Astrocyte (in vitro differentiated cells and primary cell): ENCODE measurements around the gene ECE1. TPM values are rescaled to one million over a fixed set of nuclear protein-coding genes. Genes with fewer than 3 reads are reported as not detected.

Source experiments
- DNase-seq: peaks from one replicate; pipeline ENCODE4 v3.0.0-alpha.2; 2010; ENCODE audit warnings: low read depth
- FAIRE-seq: peaks from 2 replicates; lab custom pipeline; 2011; peaks lifted over from hg19 to GRCh38; lab: Jason Lieb, UNC
- H2AFZ ChIP-seq: 2 replicates; pipeline ENCODE4 v1.6.0; 2012; ENCODE audit warnings: low read depth, low read length, inconsistent platforms
- H3K27ac ChIP-seq: 2 replicates; pipeline ENCODE4 v1.5.1; 2011; ENCODE audit warnings: low read depth, low read length, inconsistent platforms
- H3K27me3 ChIP-seq: 2 replicates; pipeline ENCODE4 v1.6.0; 2011; ENCODE audit warnings: low read length, inconsistent platforms; ENCODE audit not compliant: insufficient read depth
- H3K36me3 ChIP-seq: 2 replicates; pipeline ENCODE4 v1.5.1; 2011; ENCODE audit warnings: low read length, inconsistent platforms; ENCODE audit not compliant: insufficient read depth
- H3K4me1 ChIP-seq: 2 replicates; pipeline ENCODE4 v1.5.1; 2011; ENCODE audit warnings: low read length, inconsistent platforms; ENCODE audit not compliant: insufficient read depth
- H3K4me2 ChIP-seq: 2 replicates; pipeline ENCODE4 v1.6.0; 2012; ENCODE audit warnings: low read length, inconsistent platforms
- H3K4me3 ChIP-seq: 2 replicates; pipeline ENCODE4 v1.5.1; 2011; ENCODE audit warnings: low read depth, mild to moderate bottlenecking, low read length, inconsistent platforms; ENCODE audit not compliant: insufficient read depth
- H3K79me2 ChIP-seq: 2 replicates; pipeline ENCODE4 v1.6.0; 2012; ENCODE audit warnings: mild to moderate bottlenecking, low read length, inconsistent platforms; ENCODE audit not compliant: insufficient read depth
- H3K9ac ChIP-seq: 2 replicates; pipeline ENCODE4 v1.6.0; 2012; ENCODE audit warnings: mild to moderate bottlenecking, low read length, inconsistent platforms
- H3K9me3 ChIP-seq: 2 replicates; pipeline ENCODE4 v1.5.1; 2012; ENCODE audit warnings: low read depth, mild to moderate bottlenecking, low read length, inconsistent platforms; ENCODE audit not compliant: insufficient read depth
- H4K20me1 ChIP-seq: 2 replicates; pipeline ENCODE4 v1.6.0; 2012; ENCODE audit warnings: low read length, inconsistent platforms; ENCODE audit not compliant: insufficient read depth
- H3K27ac Mint-ChIP-seq: one replicate; pipeline ENCODE4 v1.8.0; 2021; ENCODE audit warnings: mild to moderate bottlenecking, mixed read lengths; ENCODE audit not compliant: unreplicated experiment
- H3K27me3 Mint-ChIP-seq: one replicate; pipeline ENCODE4 v1.8.0; 2021; ENCODE audit warnings: low read depth, mixed read lengths; ENCODE audit not compliant: unreplicated experiment
- H3K36me3 Mint-ChIP-seq: one replicate; pipeline ENCODE4 v1.8.0; 2021; ENCODE audit warnings: low read depth, mixed read lengths; ENCODE audit not compliant: unreplicated experiment
- H3K4me1 Mint-ChIP-seq: one replicate; pipeline ENCODE4 v1.8.0; 2021; ENCODE audit warnings: low read depth, mixed read lengths; ENCODE audit not compliant: unreplicated experiment
- H3K4me3 Mint-ChIP-seq: one replicate; pipeline ENCODE4 v1.8.0; 2021; ENCODE audit warnings: mild to moderate bottlenecking, moderate library complexity, mixed read lengths; ENCODE audit not compliant: unreplicated experiment
- H3K9me3 Mint-ChIP-seq: one replicate; pipeline ENCODE4 v1.8.0; 2021; ENCODE audit warnings: mild to moderate bottlenecking, mixed read lengths; ENCODE audit not compliant: unreplicated experiment
- CTCF ChIP-seq: IDR thresholded peaks from 2 replicates; pipeline ENCODE4 v1.5.1; 2011; ENCODE audit warnings: low read depth, mild to moderate bottlenecking, inconsistent platforms, low read length, moderate library complexity; ENCODE audit not compliant: insufficient read depth
- EZH2 ChIP-seq: IDR thresholded peaks from 2 replicates; pipeline ENCODE4 v1.6.1; 2012; ENCODE audit warnings: mild to moderate bottlenecking, low read length, inconsistent platforms; ENCODE audit not compliant: insufficient read depth
- total RNA-seq: library from RNA; stranded (reverse); gene quantifications from 2 replicates; pipeline ENCODE4 v1.2.1, GENCODE V29; 2021

ECE1 gene
- total RNA-seq, 1 donor from 2014 or later = 172 TPM

DNA sequence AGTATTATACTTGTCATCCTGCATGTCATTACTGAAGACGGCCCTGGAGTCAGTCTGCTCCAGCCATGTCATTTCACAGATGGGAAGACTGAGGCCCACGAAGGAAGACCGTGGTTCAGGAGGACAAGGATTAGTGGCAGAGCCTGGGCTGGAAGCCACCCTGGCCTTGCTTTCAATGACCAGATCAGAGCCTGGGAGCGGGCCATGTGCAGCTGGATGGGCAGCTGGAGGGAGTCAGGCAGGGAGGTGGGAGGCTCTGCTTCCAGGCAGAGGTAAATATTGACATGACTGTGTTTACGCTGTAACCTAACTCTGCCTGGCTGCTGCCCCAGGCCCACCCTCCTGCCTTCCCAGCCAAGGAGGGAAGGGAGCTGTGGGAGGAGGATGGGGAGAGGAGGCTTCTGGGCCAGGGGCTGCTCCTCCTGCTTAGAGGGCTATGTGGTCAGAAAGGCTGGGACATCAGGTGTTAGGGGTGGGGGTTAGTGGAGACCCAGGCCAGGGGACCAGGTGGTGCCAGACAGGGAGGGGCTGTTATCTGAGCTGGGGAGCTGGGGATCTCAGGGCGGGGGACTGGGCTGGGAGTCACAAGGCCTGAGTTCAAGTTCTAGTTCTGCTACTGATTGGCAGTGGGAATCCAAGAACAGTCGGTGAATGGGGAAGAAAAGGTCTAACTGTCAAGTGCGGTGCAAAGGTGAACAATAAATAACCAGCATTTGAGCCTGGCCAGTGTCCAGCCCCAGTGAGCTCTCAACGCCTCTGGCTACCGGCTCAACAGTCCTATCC, 48.5 kb upstream of the ECE1 start:
- Mint-ChIP-seq H3K4me3 (no peak overlapping the region), H3K27me3 (no peaks in the 10 kb centered on the region), H3K27ac (no peak overlapping the region), H3K36me3 (peaks cover 3% of the 10 kb centered on the region), H3K4me1 (peaks cover 42% of the 10 kb centered on the region), H3K9me3 (no peaks in the 10 kb centered on the region)
- Histone ChIP-seq H3K36me3 (no peaks in the 10 kb centered on the region), H3K9me3 (no peaks in the 10 kb centered on the region), H4K20me1 (peaks cover 65% of the 10 kb centered on the region), H3K27me3 (no peaks in the 10 kb centered on the region), H2AFZ (no peak overlapping the region), H3K9ac (no peak overlapping the region), H3K79me2 (peaks cover 91% of the 10 kb centered on the region), H3K4me1 (peaks cover 58% of the 10 kb centered on the region), H3K4me2 (peak overlapping the region; percentile 9), H3K27ac (no peak overlapping the region), H3K4me3 (no peak overlapping the region)
- DNase-seq (peak; percentile 23), FAIRE-seq (no peak)
- TF ChIP-seq CTCF = no peak
- TF ChIP-seq EZH2 = no peak

- peaks cover 58% of the 10 kb centered on the region for H4K20me1 ChIP-seq
- Mint-ChIP-seq H3K36me3 (peaks cover 3% of the 10 kb centered on the region), H3K27me3 (no peaks in the 10 kb centered on the region), H3K9me3 (no peaks in the 10 kb centered on the region), H3K27ac (no peak overlapping the region), H3K4me1 (peaks cover 35% of the 10 kb centered on the region), H3K4me3 (no peak overlapping the region)
- no peak overlapping the region for H3K27ac ChIP-seq
- peaks cover 91% of the 10 kb centered on the region for H3K79me2 ChIP-seq
- H2AFZ ChIP-seq = no peak overlapping the region
- no peak overlapping the region for H3K4me3 ChIP-seq
- peak overlapping the region; percentile 9 for H3K4me2 ChIP-seq
- H3K4me1 ChIP-seq = peaks cover 52% of the 10 kb centered on the region
- H3K36me3 ChIP-seq = no peaks in the 10 kb centered on the region
- TF ChIP-seq CTCF (no peak), EZH2 (no peak)
- no peak overlapping the region for H3K9ac ChIP-seq
- FAIRE-seq (no peak), DNase-seq (peak; percentile 72)
- H3K9me3 ChIP-seq = no peaks in the 10 kb centered on the region
- H3K27me3 ChIP-seq = no peaks in the 10 kb centered on the region
These were observed 47.8 kb upstream of the ECE1 start for GRCh38 chr1:21337928-21338572.
